Stimulated activated CD8-positive, alpha-beta memory T cell treated with anti-CD3 and anti-CD28 coated beads, Interleukin-4, amount 100 ng/mL, for 48 hours (primary cell): Measurements from ENCODE around the gene HOMER1.
"Not testable (repeated sequence)": the region's sequence is repeated elsewhere in the genome, so short reads cannot be mapped to it uniquely, and the experiment has no call there.

ENCODE experiments used
- DNase-seq: peaks from one replicate; pipeline ENCODE4 v3.0.0-alpha.2; 2020

HOMER1 gene

DNA sequence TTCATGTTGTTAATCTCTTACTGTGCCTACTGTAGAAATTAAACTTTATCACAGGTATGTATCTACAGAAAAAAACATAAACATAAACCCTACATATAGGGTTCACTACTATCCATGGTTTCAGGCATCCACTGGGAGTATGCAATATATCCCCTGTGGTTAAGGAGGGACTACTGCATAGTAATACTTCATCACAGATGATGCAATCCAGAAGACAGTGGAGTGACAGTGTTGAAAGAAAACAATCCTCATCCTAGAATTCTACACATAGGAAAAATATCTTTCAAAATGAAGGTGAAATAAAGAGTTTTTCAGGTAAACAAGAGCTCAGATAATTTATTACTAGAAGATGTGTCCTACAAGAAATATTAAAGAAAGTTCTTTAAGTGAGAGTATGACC lies 105.9 kb downstream of the HOMER1 start:
- no peak for DNase-seq

DNA sequence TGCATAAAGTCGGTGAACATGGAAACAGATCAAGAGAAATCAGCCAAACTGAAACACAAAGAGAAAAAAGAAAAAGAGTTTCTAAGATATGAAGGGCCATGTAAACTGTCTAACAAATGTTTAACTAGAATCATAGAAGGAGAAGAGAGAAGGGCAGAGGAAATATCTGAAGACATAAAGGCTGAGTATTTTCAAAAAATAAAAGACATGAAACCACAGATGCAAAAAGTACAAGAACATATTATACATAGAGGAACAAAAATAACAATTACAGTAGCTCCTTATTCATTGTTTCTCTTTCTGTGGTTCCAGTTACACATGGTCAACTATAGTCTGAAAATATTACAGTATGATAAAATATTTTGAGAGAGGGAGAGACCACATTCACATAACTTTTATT lies 106.3 kb downstream of the HOMER1 start:
- no peak for DNase-seq

DNA sequence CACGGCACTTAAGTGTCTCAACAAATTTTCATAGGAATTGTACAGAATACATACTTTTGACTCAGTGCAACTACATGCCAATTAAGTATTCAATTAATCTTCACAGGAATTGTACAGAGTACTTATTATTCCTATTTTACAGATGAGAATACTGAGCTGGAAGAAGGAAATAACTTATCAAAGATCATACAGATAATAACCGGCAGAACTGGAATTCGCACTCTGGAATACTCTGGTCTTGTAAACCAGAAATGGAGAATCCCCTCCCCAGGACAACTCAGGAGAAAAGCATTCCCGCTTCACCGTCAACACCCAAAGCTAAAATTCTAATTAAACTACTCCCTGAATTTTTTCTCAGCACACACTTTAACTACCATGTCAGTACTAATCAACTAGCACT lies 112.7 kb downstream of the HOMER1 start:
- no peak for DNase-seq

DNA sequence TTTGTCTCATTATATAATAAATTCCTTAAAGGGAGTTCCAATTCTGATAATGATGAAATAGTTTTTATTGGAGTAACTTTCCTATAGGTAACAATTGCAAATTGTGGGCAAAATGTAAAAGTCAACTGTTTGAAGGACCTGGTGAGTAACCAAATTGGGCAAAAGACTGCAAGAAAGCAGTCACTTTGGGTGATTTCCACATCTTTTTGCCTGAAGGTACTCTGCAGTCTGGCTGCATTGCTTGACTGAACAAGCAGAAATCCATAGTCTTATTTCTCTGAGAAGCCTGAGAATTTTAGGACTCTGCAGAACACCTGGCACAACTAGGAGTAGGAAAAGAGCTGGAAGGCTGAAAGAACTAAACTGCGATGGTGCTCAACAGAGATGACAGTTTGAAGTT lies 114.9 kb downstream of the HOMER1 start:
- no peak for DNase-seq

DNA sequence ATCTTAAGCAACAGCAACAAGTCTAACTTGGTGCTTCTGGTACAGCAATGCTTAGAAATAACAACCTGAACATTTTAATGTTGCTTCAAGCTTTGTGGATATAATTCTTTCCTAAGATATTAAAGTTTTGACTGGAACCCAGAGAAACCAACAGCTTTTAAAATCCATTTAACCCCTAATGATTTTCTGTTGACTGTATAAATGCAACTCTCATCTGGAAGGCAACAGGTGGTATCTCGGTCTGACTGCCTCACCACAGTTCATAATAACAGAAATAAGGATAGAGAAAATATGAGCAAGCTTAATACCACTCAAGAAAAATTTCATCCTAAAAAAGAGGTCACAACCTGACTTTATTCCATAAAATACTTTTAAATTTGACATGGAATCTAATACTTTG lies 116.9 kb downstream of the HOMER1 start:
- DNase-seq, result no peak

DNA sequence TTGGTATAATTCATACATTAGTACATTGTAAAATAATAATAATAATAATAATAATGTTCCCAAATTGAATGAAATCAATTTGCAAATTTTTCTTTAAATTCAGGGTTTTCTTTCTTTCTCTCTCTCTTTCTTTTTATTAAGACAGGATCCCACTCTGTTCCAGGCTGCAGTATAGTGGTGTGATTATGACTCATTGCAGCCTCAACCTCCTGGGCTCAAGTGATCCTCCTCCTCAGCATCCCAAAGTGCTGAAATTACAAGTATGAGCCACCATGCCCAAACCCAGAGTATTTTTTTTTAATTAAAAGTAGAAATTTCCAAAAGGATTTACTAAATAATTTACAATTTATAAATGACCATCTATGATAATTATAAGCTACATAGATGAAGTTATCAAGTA lies 117.7 kb downstream of the HOMER1 start:
- DNase-seq, result no peak

DNA sequence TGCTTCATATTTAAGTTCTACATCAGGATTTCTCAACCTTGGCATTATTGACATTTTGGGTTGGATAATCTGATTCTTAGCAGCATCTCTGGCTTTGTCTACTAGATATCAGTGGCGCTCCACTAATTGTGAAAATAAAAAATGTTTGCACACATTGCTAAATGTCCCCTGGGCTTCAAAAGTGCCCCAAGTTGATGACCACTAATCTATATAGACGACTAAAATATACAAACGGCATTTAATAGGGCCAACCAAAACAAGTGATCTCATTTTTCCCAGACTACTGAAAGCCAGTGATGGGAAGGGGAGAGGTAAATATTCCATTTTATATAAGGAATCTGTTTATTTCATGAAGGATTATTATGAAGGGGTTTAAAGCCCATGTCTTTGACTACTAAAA lies 118.6 kb downstream of the HOMER1 start:
- no peak for DNase-seq

DNA sequence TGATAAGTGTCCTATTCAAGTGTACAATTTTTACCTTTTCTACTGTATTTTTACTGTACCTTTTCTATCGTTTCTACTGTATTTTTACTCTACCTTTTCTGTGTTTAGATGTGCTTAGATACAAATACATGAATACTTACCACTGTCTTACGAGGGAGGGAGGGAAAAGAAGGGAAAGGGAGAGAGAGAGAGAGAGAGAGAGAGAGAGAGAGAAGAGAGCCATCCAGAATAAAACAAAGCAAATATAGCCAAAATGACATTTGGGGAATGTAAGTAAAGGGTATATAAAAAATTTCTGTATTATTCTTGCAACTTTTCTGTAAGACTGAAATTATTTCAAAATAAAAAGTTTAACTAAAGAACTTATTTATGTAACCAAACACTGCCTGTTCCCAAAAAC lies 121.2 kb downstream of the HOMER1 start:
- DNase-seq, result no peak

DNA sequence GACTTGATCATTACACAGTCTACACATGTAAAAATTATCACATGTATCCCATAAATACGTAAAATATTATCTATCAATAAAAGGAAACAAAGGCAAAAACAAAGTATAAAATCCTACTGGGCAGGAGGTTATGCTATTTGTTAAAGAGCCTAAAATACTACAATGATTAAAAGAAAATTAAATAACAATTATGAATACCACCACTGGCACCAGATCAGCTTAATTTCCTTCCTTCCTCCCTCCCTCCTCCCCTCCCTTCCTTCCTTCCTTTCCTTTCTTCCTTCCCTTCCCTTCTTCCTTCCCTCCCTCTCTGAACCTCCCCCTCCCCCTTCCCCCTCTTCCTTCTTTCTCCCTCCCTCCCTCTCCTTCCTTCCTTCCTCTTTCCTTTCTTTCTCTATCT lies 127.3 kb downstream of the HOMER1 start:
- no peak for DNase-seq

DNA sequence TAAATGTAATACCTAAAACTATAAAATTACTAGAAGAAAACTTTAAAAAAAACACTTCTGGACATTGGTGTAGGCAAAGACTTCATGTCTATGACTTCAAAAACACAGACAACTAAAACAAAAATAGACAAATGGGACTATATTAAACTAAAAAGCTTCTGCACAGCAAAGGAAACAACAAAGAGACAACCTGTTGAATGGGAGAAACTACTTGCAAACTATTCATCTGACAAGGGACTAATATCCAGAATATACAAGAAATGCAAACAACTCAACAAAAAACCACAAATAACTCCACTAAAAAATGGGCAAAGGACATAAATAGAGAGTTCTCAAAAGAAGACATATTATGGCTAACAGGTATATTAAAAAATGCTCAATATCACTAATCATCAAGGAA lies 128.8 kb downstream of the HOMER1 start:
- DNase-seq, result not testable (repeated sequence)

DNA sequence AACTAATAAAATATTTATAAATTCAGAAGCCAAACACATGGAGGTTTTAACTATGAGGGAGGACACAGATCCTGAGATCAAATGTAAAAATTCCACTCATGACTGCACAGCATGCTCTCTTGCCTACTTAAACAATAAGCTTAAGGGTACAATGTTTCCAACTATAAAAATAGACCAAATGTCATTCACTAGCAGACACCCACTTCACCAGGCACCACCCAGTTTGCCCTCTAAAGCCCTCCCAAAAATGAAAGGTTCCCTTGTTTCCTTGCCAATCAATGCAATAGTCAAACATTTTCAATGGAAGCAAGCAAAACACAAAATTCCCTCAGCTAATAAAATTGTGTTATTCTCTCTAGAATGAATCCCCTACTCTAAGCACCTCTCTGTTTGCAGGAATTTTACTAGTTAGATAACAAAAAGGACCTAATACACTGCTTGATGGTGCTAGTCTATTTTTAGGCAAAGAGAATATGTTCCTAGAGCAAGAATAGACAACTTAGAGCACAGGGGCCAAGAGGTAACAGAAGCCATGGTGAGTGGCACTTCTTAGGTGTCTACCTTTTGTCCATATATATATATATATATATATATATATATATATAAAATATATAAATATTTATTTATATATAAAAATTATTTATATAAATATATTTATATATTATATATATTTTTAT lies 135.3 kb downstream of the HOMER1 start:
- DNase-seq, result no peak

DNA sequence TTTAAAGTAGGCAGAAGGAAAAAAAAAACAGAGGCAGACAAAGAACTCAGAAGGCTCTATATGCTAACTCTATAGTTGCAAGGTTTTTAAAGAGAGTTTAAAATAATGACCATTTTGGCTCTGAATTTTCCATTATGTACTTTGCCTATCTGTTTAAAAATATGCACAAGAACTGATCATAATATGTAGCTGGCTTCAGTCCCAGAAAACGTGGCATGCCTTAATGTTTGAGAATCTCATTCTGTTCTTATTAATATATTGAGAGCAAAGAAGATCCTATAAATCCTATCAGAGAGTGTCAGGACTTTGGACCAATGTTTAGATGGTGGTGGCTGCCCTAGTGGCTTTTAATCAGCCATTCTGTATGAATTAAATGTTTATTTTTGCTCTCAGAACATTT lies 156.5 kb downstream of the HOMER1 start:
- DNase-seq, result no peak

DNA sequence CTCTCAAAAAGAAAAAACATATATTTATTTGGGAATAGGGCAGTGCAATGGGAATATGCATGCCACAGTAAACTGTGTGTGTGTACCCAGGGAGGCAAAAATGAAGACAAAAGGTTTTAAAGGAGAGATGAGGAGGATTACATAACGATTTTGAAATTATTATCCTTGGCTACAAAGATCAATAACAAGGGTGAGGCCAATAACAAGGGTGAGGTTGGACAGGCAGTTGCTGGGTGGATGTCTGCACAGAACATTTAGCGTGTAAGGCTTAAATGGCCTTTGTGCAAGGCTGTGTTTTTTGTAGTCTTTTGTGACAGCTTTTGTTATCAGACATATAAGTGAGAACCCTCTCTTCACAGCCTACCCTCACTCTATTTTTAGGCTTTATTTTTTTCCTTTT lies 164.1 kb downstream of the HOMER1 start:
- no peak for DNase-seq

DNA sequence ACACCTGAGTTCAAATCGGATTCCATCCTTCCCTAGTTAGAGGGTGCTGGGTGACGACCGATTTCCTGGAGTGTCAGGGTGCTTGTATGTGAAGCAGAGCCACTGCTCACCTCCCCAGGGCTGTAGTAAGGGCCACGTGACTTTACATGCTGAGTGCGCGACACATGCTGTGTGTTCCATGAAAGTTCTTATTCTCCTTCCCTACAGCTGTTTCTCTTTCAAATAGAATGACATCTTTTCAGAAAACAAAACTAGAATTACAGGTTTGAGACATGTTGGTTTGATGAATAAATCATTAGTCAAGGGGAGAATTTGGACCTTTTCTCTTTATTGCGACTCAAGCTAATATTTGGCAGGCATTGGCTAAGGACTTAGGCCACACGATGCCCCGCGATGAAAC lies 164.9 kb downstream of the HOMER1 start:
- no peak for DNase-seq

DNA sequence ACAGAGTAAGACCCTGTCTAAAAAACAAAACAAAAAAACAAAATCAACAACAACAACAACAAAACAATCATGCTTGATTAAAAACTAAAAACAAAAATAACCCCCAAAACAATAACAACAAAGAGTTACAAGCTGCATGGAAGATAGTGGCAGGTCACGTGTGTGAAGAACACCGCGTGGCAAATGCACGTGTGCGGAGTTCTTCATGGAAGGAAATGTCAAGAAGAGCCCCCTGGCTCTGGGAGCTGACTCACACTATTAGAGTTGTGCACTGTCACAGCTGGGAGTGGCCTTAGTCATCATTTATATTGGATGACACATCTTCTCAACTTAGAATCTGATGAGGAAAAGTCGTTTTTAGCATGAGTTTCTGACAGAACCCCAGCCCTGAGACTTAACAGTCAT lies 167.5 kb downstream of the HOMER1 start:
- DNase-seq, result no peak

DNA sequence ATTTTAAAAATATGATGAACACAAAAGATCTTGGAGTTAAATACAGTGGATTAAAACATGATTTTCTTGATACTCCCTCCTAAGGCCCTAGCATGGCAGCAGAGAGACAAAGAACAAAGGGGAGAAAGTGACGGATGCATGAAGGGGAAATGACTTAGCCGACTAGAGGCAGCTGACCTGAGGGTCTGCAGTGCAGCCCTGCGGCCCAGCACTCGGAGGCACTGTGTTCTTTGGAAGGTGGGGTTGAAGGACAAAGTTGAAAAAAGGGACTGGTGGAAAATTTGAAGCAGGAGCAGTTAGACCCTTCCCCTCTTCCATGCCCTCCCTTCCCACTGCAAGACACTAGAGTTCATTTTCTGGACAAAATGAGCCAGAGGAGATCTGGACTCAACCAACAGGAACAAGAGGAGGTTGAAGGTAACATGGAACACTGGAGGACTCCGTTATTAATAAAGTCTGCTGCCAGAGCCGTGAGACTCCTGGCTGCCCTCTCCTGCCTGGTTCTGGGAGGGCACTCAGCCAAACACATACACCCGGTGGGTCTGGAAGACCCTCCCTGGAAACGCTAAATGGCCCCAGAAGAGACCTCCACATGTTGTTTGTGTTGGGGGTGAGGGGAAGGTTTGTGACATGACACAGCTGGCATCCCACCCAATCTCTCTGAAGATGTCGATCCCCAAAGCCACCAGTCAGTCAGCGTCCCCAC lies 179.9 kb downstream of the HOMER1 start:
- DNase-seq, result no peak

DNA sequence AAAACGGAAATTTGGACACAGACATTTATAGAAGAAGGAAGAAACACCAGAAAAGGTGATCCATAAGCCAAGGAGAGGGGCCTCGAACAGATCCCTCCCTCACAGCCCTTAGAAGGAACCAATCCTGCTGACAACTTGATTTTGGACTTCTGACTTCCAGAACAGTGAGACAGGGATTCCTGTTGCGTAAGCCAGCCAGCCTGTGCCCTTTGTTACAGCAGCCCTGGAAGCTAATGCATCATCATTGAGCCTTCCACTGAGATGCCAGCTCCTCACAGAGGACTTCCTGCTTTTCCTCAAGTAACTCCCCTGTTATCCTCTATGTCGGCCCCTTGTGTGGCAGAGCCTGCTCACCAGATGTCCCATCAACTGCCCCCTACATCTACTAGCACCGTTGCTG lies 183.9 kb downstream of the HOMER1 start:
- no peak for DNase-seq

DNA sequence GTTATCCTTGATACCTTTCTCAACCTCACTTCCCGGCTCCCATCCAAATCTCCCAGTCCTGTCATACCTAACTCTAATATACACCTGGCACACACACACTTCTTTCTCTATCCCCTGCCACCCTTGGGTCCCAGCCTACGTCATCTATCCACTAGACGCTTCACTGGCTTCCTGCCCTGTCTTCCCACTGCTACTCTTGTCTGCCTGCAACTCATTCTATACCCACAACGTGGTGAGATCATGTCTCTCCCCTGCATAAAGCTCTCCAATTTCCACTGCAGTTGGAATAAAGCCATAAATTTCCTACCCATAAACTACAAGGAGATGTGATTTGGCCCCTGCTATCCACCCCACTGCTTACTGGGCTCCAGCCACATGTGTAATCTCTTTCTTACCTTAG lies 184.5 kb downstream of the HOMER1 start:
- no peak for DNase-seq
